ENCODE results near the gene CTDSPL.

The CTDSPL gene

GRCh38 chr3:37952564-37952963, 90.9 kb downstream of the CTDSPL start:
- no peak for DNase-seq
- in situ Hi-C loops (cut with HindIII; ENCODE audit: low pct_ligation_motif_present, low pct_unique_long_range_greater_than_20kb, low sequenced_read_pairs), result no loop called here

- no peak for DNase-seq
- in situ Hi-C loops (cut with HindIII; ENCODE audit: low pct_ligation_motif_present, low pct_unique_long_range_greater_than_20kb, low sequenced_read_pairs), result no loop called here
Measured at GRCh38 chr3:37953226-37953625, 91.5 kb downstream of the CTDSPL start.

DNA sequence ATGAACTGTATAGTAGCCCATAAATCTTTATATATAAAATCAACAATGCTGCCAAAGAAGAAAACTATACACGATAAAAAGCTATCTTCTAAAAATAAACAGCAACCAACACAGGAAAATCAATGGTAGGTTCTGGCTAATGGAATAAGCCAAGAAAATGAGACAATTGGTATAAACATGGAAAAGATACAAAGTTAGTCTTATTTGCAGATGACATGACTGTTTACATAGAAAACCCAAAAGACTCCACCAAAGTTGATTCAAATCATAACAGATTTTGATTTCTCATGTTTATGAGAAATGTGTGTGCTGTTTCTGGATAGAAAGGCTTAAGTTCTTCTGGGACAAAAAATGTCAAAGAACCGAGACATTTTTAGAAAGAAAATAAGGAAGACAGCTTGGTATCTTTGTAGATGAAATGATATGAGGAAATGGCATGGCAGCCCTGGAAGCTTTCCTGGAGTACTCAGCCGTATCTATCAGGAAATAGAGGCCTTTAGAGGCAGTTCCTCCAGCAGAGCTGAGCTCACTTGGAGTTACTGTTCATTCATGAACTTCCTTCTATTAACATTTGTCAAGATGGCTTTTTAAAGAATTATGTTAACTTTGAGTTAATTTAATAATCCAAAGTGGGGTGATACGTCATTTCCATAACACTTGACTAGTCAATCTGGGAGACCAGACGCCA, 92.2 kb downstream of the CTDSPL start:
- no peak for DNase-seq
- in situ Hi-C loops (cut with HindIII; ENCODE audit: low pct_ligation_motif_present, low pct_unique_long_range_greater_than_20kb, low sequenced_read_pairs), result no loop called here

DNA sequence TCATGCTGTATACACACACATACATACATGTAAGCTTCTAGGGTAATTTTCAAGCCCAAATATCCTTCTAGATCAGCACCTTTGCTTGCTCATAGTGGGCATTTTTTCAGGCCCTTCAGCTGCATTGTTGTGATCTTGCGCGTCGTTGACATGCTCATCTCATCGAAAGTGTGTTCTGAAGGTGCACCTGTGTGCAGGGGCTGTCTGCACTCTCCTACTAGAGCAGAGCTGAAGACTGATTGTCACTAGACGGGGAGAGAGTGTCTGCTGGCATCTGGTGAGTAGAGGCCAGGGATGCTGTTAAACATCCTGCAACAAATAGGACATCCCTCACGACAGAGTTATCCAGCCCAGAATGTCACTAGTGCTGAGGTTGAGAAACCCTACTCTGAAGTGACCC, 93.2 kb downstream of the CTDSPL start:
- DNase-seq, result no peak
- in situ Hi-C loops (cut with HindIII; ENCODE audit: low pct_ligation_motif_present, low pct_unique_long_range_greater_than_20kb, low sequenced_read_pairs), result no loop called here

- DNase-seq, result no peak
- in situ Hi-C loops (cut with HindIII; ENCODE audit: low pct_ligation_motif_present, low pct_unique_long_range_greater_than_20kb, low sequenced_read_pairs), result no loop called here
Measured at GRCh38 chr3:37955918-37956707, 94.4 kb downstream of the CTDSPL start.

GRCh38 chr3:37956723-37957538, 95.3 kb downstream of the CTDSPL start:
- no peak for DNase-seq
- in situ Hi-C loops (cut with HindIII; ENCODE audit: low pct_ligation_motif_present, low pct_unique_long_range_greater_than_20kb, low sequenced_read_pairs), result no loop called here

GRCh38 chr3:37957539-37957936, 95.9 kb downstream of the CTDSPL start:
- DNase-seq, result no peak
- in situ Hi-C loops (cut with HindIII; ENCODE audit: low pct_ligation_motif_present, low pct_unique_long_range_greater_than_20kb, low sequenced_read_pairs), result no loop called here

GRCh38 chr3:37961622-37962431, 100.1 kb downstream of the CTDSPL start:
- no peak for DNase-seq
- in situ Hi-C loops (cut with HindIII; ENCODE audit: low pct_ligation_motif_present, low pct_unique_long_range_greater_than_20kb, low sequenced_read_pairs), result no loop called here

- no peak for DNase-seq
- in situ Hi-C loops (cut with HindIII; ENCODE audit: low pct_ligation_motif_present, low pct_unique_long_range_greater_than_20kb, low sequenced_read_pairs), result no loop called here
Measured at GRCh38 chr3:37963016-37963415, 101.3 kb downstream of the CTDSPL start.

- in situ Hi-C loops (cut with HindIII; ENCODE audit: low pct_ligation_motif_present, low pct_unique_long_range_greater_than_20kb, low sequenced_read_pairs), result no loop called here
- DNase-seq, result no peak
Measured at GRCh38 chr3:37963635-37964034, 102.0 kb downstream of the CTDSPL start.

- no peak for DNase-seq
- in situ Hi-C loops (cut with HindIII; ENCODE audit: low pct_ligation_motif_present, low pct_unique_long_range_greater_than_20kb, low sequenced_read_pairs), result no loop called here
Measured at GRCh38 chr3:37964146-37964545, 102.5 kb downstream of the CTDSPL start.

DNA sequence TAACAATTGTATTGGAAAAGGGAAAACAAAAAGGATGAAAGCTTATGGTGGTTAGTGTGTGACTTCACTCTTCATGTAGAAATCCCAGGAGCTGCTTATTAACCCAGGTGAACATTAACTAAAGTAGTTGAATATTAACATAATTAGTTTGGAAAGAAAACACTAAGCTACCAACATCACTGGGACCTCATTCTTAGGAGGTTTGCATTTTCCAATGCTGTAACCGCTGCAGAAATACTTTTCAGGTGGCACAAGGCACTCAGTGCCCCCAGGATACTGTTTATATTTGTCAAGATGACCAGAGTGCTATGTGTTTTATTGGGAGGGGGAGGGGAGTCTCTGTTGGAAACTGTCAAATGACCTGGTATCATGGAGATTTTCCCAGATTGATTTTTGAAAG, 103.0 kb downstream of the CTDSPL start:
- DNase-seq, result peak; percentile 70
- in situ Hi-C loops (cut with HindIII; ENCODE audit: low pct_ligation_motif_present, low pct_unique_long_range_greater_than_20kb, low sequenced_read_pairs), result no loop called here

- peak; percentile 67 for DNase-seq
- in situ Hi-C loops (cut with HindIII; ENCODE audit: low pct_ligation_motif_present, low pct_unique_long_range_greater_than_20kb, low sequenced_read_pairs), result no loop called here
Measured at GRCh38 chr3:37967260-37967881, 105.7 kb downstream of the CTDSPL start.

DNA sequence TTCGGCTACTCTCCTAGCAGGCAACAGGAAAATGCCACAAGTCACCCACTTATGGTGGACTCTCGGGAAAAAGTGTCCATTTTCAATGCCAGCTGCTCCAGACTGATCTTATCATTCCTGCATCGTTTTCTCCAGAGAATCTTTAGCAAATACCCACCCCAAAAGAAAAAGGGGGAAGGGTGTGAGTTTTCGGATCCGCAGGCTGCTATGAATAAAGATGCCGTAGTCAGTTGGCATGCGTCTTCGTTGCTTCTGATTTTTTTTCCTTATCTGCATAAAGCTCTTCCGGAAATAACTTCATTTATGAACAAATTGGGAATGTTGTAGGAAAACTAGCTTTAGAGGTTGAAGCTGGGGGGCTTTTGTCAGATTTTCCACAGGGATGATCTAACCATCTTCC, 106.5 kb downstream of the CTDSPL start:
- DNase-seq, result no peak
- in situ Hi-C loops (cut with HindIII; ENCODE audit: low pct_ligation_motif_present, low pct_unique_long_range_greater_than_20kb, low sequenced_read_pairs), result no loop called here

- in situ Hi-C loops (cut with HindIII; ENCODE audit: low pct_ligation_motif_present, low pct_unique_long_range_greater_than_20kb, low sequenced_read_pairs), result no loop called here
- no peak for DNase-seq
Measured at GRCh38 chr3:37968813-37969595, 107.3 kb downstream of the CTDSPL start.

- in situ Hi-C loops (cut with HindIII; ENCODE audit: low pct_ligation_motif_present, low pct_unique_long_range_greater_than_20kb, low sequenced_read_pairs), result no loop called here
- no peak for DNase-seq
Measured at GRCh38 chr3:37969596-37970100, 108.0 kb downstream of the CTDSPL start.

DNA sequence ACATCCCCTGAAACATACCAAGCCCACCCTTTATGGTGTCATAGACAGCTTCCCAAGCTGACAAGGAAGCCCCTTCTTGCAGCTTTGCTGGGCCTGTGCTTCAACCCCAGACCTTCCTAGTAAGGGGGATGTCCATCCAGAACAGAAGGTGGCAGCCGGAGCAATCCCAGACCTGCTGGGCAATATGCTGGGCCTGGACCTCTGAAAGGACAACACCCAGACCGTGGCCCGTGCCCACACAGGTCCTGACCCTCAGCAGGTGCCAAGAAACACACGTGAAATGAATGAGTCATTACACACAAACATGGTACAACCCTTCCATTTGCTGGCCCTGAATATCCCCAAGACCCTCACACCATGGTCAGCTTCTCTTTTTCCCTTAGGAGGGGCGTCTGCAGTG, 109.1 kb downstream of the CTDSPL start:
- in situ Hi-C loops (cut with HindIII; ENCODE audit: low pct_ligation_motif_present, low pct_unique_long_range_greater_than_20kb, low sequenced_read_pairs), result no loop called here
- DNase-seq, result no peak
